Stimulated activated CD4-positive, alpha-beta T cell treated with anti-CD3 and anti-CD28 coated beads, Interleukin-1b, Interleukin-23, amount 100 ng/mL, for 4 hours (primary cell): ENCODE data around the gene RORB.

Experiments
- DNase-seq, 2 donors: peaks; one replicate each; pipeline ENCODE4 v3.0.0-alpha.2; 2020; ENCODE audit warnings: low read depth in 2 of 2

The RORB gene

DNA sequence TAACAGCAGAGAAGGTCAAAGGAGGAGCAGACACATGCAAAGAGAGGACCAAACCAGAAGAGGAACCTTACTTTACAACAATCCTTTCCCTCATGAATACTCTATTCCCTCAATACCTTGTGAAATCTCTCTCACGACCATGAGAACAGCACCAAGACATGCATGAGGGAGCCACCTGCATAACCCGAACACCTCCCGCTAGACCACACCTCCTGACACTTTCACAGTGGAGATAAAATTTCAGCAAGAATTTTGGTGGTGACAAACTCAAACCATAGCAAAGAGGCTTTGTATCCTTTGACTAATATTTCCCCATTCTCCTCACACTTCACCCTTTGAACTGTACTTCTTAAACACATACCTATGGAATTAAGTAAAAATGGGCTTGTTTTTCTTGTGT, 101.7 kb downstream of the RORB start:
- no peak for DNase-seq

DNA sequence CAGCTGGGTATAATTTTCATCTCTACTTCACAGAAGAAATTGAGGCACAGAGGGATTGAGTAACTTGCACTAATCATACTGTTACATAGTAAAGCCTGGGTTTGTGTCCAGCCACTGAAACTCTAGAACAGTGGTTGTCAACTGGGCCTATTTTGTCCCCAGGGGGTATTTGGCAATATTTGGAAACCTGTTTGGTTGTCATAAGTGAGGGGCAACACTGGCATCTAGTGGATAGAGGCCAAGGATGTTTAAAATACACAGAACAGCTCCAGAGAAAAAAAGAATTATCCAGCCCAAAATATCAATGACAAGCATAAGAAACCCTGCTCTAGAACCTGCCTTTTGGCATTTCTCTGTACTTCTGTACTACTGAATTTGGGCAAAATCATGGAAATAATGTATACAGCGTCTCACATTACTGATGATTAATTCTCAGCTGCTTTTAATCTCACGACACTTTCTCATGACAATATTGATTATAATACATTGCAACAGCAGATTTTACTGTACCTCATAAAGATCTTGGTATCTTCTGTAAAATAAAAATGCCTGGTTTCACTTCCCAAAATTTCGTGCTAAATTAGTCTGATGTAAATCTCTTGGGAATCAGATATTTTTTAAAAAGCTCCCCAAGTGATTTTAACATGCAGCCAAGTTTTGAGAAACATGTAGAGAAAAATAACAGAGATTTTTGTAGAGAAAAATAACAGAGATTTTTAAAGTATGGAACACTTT, 112.7 kb downstream of the RORB start:
- no peak for DNase-seq

DNA sequence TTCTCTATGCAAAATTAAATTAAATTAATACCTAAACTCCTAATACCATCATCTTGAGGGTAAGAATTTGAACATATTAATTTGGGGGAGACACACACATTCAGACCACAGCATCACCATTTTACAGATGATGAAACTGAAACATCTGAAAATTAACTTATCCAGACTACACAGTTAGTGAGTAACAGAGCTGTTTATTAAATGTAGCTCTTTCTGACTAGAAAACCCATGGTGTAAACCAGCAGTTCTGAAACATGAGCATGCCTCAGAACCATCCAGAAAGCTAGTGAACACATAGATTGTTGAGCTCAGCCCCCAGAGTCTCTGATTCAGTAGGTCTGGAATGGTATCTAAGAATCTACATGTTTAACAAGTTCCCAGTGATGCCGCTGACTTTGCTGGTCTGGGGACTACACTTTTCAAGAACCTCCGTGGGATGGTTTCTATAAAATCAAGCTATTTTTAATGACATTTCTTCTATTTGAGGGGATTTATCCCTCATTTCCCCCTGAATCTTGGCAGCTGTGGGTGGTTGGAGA, 113.5 kb downstream of the RORB start:
- no peak for DNase-seq

DNA sequence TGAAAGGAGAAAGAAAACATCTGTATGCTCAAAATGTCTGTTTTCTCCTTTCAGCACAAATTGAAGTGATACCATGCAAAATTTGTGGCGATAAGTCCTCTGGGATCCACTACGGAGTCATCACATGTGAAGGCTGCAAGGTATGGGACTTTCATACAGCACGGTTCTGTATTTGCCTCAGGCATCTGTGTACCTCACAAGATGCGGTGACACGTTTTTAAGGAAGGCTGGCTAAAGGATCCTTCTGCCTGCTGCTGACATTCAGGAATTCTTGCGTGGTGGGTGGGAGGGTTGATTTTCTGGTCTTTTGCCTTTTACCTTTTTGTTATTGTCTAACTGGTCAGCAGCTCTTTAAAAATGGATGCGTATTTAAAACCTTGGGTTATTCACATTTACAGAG, 133.1 kb downstream of the RORB start:
- DNase-seq, result no peak

DNA sequence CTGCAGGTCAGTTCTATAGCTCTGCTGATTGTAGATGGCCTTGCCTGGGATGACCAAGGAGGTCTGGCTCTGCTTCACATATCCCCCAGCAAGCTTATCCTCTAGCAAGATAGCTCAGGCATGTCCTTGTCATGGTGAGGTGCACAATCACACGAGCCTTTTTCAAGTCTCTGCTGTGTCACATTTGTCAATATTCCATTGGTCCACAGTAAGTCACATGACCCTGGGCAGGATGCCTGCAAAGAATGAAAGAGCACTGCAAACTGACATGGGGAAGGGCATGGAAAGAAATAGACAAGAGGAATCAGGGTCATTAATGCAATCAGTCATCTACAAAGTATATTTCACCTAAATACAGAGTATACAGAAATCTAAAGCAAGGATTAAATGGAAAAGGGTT, 142.0 kb downstream of the RORB start:
- no peak for DNase-seq

DNA sequence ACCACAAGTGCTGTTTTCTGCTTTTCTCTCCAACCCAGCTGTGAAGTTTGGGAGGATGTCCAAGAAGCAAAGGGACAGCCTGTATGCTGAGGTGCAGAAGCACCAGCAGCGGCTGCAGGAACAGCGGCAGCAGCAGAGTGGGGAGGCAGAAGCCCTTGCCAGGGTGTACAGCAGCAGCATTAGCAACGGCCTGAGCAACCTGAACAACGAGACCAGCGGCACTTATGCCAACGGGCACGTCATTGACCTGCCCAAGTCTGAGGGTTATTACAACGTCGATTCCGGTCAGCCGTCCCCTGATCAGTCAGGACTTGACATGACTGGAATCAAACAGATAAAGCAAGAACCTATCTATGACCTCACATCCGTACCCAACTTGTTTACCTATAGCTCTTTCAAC, 145.2 kb downstream of the RORB start:
- DNase-seq, result no peak

DNA sequence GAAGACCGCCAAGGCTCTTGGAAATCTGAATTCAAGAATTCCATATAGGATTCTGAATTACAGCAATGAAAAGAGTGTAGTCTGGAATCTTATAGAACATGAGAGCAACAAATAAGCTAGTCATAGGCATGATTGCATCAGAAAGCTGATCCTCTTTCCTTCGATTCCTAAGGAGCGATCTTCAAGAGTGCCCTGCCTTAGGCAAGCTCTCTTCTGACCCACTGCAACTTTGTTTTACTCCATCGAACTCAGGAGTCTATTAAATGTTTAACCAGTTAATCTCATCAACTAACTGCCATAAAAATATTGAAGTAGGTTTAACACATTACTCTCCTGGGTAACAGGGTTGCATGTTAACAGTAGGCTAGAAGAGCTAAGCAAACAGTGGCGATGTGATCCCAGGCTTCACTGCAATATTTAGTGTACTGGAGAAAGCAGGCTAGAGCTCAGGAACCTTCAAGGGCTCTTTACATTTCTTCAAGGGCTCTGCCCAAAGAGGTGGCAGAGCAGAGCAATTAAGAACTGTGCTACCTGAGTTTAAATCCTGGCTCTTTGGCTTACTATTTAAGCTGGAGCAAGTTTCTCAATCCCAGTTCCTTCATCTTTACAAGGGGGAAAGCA, 146.3 kb downstream of the RORB start:
- no peak for DNase-seq

DNA sequence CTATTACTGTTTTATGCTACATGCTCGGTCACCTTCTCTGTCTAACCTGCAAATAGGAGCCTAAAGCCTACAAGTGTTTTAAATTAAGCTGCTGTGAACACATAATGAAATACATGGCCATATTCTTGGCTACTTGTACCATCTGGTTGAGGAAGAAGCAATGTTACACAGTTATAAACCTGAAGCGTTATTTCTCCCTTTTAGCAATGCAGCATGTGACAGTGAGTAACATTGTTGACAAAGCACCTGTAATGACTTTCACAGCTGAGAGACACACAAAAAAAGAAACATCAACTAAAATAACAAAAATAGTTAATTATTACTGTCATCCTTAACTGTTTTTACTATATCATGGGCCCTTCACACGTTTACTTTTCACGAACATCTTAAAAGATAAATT, 146.9 kb downstream of the RORB start:
- DNase-seq, result no peak

DNA sequence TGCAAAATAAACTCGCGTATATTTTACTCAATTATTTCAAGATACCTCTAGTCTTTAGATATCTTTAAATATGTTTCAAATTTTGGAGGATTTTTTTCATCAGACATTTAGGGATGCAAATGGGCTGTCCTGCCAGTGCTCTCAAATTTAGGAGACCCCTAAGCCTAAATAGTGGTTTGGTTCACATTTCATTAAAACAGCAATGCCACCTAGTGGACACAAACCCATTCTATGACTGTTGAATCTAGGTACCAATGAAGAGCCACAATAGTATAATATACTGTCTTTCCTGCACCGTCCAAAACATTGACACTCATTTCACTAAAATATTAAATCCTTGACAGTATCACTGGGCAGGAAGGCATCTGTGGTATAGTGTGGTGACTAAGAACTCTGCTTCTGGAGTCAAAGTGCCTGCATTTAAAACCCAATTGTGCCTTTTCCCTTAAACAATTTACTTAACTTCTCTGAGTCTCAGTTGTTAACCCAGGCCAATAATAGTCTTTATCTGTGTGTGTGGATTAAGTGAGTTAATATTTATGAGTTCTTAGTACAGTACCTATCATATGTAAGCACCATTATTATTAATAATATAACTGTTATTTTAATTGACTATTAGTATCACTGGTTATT, 148.0 kb downstream of the RORB start:
- DNase-seq, result no peak

DNA sequence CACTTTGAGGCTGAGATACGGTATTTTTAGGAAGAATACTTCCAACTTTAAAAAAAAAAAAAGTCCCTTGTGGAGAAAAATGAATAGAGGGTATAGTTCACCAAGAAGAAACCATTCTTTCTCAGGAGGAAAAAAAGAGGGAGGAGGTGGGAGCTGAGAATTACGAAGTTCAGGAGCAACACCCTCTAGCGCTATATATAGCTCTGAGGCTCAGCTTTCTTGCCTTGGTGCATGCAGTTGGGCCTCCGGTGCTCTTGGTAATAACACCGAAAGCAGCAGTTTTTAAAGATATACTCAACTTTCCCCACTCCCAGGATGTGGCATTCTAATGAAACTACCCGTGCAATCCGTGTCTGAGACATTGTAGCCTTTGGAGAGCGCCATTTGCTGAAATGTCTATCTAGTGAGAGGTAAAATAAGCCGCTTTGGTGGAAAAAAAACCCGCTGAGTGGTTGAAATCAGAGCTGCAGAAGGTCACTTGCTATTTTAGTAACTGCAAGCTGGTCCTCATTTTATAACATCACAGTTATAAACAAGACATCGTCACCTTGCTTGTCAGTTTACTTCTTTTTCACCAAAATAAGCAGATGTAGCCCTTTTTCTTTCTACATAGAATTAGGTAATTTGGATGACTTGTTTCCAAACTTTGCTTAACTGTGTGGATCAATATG, 156.4 kb downstream of the RORB start:
- no peak for DNase-seq

DNA sequence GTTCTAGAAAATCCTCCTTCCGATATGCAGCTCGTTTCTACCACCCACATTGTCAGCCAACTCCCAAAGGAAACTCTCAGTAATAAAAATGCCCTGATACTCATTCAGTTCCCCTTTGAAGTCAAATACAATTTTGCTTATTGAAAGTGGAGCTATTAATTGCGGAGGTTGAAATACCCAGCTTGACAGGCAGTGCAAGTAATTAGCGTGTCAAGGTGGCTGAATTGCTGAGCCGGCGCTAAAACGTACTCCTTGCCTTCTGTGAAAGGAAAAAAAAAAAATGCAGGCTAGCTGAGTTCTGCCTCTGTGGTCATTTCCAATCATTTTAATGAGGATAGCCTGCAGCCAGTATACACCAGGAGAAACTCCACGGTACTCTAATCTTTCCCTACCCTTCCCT, 165.5 kb downstream of the RORB start:
- no peak for DNase-seq

DNA sequence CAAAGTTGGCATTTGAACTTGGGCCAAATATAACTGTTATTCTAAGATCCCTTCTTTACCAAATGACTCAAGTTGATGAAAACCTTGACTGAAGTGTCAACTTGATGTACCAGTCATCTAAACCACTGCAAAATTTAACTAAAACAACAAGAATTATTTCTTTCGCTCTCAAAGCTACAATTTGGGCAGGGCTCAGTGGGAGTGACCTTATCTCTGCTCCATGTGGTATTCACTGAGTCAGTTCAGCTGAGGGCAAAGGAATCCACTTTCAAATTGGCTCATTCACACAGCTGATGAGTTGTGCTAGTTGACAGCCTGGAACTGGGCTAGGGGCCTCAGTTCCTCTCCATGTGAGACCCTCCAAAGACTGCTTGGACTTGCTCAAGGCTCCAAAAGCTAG, 166.3 kb downstream of the RORB start:
- DNase-seq, result no peak

DNA sequence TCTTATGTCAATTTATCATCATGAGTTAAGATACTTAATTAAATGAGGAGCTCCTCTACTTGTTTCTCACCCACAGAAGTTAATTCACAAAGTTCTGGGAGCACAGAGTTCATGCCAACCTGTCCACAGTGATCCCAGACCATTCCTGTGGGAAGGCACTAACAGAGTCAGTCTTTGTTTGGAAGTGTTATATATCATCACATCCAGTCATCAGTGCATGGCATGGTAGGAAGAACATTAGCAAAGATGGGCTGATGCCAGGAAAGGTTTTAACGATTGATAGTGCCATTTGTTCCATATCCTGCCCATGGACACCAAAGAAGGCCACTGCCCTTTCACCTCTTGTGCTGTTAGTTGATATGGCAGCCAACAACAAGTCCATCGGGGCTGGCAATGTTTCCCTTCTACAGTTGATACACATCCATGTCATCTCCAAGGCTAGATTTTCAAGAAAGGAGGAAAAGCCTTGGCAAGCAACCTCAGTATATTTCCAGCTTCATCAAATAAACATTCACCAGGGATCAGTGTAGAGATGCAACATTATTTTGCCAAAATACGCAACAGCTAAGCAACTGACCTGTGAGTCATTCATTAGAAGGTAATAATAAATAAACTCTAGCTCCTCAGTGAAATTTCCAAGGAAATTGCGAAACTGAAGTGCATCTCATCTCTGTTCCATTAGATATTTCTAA, 169.6 kb downstream of the RORB start:
- no peak for DNase-seq

DNA sequence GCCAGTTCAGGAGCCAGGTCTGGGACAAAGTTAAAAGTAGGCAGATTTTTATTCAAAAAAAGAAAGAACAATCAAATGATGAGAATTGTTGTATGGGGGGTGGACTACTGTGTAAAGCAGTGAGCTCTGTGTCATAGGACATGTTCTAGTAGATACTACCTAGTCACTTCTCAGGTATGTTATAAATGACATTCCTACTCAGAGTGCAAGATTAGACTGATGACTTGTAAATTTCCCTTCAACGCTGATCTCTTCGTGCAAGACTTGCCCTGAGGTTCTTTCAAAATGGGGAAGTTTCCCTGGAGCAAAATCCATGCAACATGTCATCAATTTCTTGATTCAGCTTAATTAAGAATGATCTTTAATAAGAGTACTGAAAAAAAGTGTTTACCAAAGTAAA, 175.1 kb downstream of the RORB start:
- DNase-seq, result no peak

DNA sequence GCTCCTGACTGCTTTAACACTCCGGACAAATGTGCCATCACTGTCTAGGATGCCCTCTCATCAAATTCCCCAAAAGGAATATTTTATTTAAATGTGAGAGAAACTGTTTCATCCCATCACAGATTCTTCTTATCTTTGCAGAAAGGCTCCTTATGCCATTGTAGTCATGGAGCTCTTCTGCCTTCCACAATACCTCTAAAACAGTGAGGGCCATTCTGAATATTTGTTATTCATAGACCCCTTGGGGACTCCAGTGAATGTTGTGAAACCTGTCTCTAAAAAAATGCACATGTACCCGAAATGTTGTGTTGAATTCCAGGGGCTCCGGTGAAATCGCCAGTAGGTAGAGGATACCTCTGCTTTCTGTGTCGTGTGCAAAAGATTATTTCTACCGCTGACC, 176.9 kb downstream of the RORB start:
- DNase-seq, result no peak

DNA sequence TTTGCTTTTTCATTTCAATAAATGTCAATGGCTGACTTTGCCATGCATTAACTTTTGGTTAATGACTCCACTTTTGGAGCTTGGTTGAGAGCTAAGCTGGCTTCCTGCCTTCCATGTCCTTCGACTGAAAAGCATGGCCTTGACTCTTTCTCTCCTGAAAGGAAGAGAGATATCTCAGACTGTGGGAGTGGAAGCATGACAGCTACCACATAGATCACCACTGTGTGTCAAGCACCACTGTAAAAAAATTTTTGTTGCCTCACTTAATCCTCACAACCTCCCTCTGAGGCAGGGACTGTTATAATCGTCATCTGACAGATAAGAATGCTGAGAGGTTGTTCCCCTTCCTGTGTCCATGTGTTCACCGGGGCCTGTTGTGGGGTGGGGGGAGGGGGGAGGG, 184.8 kb downstream of the RORB start:
- no peak for DNase-seq

DNA sequence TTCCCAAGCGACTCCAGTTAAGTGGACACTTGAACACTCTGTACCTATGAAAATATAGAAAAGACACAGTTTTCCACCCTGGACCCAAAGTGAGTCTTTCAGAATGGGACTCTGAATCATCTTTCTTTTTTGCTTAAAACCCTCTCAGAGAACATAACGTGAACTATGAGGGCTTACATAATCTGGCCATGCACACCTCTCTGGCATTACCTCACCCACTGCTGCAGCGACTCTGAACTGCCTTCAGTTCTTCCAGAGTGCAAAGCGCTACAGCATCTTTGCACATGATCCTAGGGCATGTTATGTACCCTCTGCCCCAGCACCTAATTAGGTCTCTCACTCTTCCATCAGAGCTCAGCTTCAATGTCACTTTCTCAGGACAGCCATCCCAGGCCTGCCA, 186.2 kb downstream of the RORB start:
- DNase-seq, result no peak

DNA sequence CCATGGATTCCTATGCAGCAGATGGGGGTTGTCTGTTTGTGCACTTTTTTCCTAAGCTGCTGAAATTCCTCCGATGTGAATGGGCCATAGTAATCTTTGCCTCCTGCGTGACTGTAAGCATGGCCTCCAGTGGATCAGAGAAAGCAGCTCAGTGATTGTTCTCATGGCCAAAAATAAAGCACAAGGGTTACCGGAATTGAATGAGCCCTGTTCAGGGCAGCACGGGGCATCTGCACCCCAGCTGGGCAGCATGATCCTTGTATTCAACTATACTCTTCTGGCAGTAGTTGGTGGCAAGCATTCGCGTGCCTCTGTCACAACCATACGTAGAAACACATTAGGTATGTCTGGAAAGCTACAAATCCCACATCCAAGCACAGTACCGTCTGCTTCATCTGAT, 193.9 kb downstream of the RORB start:
- DNase-seq, result no peak

DNA sequence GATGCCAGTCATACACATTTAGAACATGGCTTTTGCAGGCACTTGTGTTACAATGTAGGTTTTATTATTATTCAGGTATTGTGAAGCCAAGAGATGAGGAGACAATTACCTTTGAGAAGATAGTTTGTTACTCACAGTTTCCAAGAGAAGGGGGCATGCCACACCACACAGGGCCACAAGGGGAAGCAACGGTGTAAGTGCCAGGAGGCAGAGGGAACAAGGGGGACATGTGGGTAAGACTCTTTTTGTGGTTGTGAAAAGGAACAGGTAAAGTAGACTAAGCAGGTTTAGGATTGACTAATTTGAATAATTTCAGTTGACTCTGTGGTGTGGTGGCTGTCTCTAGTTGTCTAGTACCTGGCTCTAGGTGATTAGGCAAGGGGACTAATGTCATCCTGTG, 199.4 kb downstream of the RORB start:
- DNase-seq, result no peak

DNA sequence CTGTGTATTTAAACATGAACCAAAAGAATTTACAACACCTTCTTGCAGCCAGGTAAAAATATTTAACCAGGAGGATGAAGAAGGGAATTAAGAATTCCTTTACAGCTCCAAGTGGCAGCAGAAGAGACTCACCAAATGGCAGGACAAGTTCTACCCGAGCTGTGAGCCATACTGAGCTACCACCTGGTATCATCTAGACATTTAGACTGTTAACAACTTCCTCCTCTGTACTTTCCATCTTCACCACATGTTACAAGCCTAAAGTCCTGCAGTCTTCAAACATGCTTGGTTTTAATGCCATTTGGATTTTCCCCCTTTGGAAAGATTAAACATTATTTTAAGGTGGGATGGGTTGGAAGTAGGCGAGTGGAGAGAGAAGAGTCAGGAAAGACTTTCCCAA, 200.4 kb downstream of the RORB start:
- DNase-seq, result no peak

DNA sequence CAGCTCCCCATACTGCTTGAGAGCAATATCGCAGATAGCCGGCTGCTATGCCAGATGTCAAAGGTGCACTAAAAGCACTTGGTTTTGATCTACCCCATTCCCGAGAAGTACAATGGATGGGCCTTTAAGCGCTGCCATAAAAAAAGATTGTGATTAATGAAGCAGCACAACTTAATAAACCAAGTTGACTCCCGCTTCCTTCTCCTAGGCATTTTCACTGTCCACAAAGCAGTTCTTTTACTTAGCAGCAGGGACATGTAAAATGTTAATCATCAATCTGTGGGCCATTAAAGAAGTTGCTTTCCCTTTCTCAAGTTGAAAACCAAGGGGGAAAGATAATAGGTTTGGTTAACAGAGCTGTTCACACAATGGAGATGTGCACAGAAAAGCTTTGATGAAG, 214.2 kb downstream of the RORB start:
- DNase-seq, result no peak

DNA sequence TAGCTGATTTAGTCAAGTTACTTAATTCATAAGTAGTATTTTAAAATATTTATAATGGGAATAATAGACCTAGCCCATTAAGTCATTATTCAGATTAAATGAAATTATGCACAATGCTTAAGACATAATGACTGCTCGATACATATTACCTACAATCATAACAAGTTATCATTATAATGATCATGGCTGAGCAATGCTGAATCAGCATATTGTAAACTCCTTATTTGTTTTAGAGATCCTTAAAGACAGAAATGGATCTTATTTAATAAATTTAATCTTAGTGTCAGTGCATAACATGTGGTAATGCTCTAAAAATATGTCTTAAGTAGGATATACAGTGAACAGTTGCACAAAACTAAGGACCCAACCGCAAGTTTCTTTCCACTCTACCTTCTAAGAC, 221.6 kb downstream of the RORB start:
- no peak for DNase-seq
